ENCODE results near the gene RAB29. TPM values are rescaled to one million over a fixed set of nuclear protein-coding genes. Genes with fewer than 3 reads are reported as not detected.

The RAB29 gene
- polyA plus RNA-seq, 6 donors from 2014 or later, result 70.2 to 136 (median 112) TPM

DNA sequence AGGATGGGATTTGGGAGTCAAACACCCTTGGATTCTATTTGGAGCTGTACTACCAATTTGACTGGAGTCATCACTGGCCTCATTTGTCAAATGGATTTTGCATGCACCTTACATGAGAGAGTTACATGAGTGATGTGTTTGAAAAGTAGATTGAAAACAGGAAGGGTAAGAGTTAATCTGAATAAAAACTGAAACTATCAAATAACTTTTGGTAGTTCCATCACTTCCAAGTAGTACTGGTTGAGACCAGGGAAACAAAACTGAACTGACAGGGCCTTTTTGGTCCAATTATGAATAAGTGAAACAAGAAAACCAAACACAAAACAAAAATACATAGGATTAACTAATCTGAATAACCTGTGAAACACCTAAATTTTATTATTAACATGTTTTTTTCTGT lies 55.5 kb downstream of the RAB29 start:
- Mint-ChIP-seq H3K9me3 (no peaks in the 10 kb centered on the region), H3K4me1 (peaks cover 0 to 7% (median 6%) of the 10 kb centered on the region in 3 donors), H3K36me3 (peaks cover 29 to 34% of the 10 kb centered on the region in 2 donors), H3K27ac (peak overlapping the region in 1 of 6 donors; percentile 1), H3K4me3 (no peak overlapping the region), H3K27me3 (no peaks in the 10 kb centered on the region)
- ATAC-seq (ENCODE audit: low read depth in 2 of 2), result no peak
- no peak for DNase-seq

DNA sequence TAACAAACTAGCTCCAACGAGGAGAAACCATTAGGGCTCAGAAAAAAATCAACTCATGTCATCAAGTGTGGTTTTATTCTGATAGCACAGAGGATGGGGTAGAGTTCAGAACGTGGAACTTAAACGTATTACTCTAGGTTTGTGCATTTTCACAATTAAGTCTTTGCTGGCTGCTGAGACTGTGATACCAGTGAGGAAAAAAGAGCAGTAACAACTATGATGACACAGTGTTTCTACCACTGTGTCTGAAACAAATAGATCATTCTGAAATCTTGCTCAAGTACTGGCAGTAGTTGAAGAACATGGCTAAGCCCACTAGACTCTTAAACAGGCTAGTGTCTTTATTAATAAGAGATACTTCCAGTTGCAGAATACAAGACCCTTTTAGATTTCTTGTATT lies 56.3 kb downstream of the RAB29 start:
- no peak for DNase-seq
- Mint-ChIP-seq H3K27ac (peak overlapping the region in 1 of 6 donors; percentile 18), H3K9me3 (no peaks in the 10 kb centered on the region), H3K4me3 (no peak overlapping the region), H3K4me1 (peaks cover 2 to 9% (median 7%) of the 10 kb centered on the region in 3 donors), H3K27me3 (no peaks in the 10 kb centered on the region), H3K36me3 (peaks cover 29 to 34% of the 10 kb centered on the region in 2 donors)
- no peak for ATAC-seq (ENCODE audit: low read depth in 2 of 2)

Other genes starting within 250 kb of the RAB29 start
- gene ELK4, start 143.5 kb downstream of the RAB29 start, polyA plus RNA-seq (ENCODE audit: low read depth in 6 of 6), result 10 to 100 TPM in 1 of 6 donors, 1 to 10 TPM in 5; 4.8 to 10.2 (median 6.0) TPM
- 1 to 10 TPM in 5 of 6 donors, under 1 TPM in 1; 0.96 to 5.4 (median 4.0) TPM for gene SLC45A3, start 95.0 kb downstream of the RAB29 start, polyA plus RNA-seq (ENCODE audit: low read depth in 6 of 6)
- 10 to 100 TPM in 5 of 6 donors, 1 to 10 TPM in 1; 4.9 to 18.9 (median 16.2) TPM for gene NUCKS1, start 25.3 kb downstream of the RAB29 start, polyA plus RNA-seq (ENCODE audit: low read depth in 6 of 6)
- 10 to 100 TPM in 4 of 6 donors, 1 to 10 TPM in 1, under 1 TPM in 1; 0.11 to 14.4 (median 10.5) TPM for gene SLC41A1, start 37.7 kb upstream of the RAB29 start, polyA plus RNA-seq (ENCODE audit: low read depth in 6 of 6)
- gene PM20D1, start 74.7 kb upstream of the RAB29 start, polyA plus RNA-seq (ENCODE audit: low read depth in 6 of 6), result 1 to 10 TPM in 3 of 6 donors, under 1 TPM in 2, not detected in 1; 0.43 to 3.0 (median 1.0) TPM
- gene SLC26A9, start 168.0 kb upstream of the RAB29 start, polyA plus RNA-seq (ENCODE audit: low read depth in 6 of 6), result not detected
- gene RAB7B, start 227.9 kb upstream of the RAB29 start, polyA plus RNA-seq (ENCODE audit: low read depth in 6 of 6), result not detected
- gene CTSE, start 248.4 kb upstream of the RAB29 start, polyA plus RNA-seq (ENCODE audit: low read depth in 6 of 6), result not detected

All from naive B cell (primary cell).